A673 (cell line): ENCODE results near the gene CDYL2. TPM values are rescaled to one million over a fixed set of nuclear protein-coding genes. Genes with fewer than 3 reads are reported as not detected.
A peak's percentile ranks its signal among the peaks of the same experiment; 100 is the strongest.

Source experiments
- BruUV-seq: library from RNA; stranded (reverse); fragments of 400-500 nt; replicated peaks from 2 replicates; lab custom pipeline; 2021; lab: Mats Ljungman, UMichigan
- CTCF ChIA-PET: fragments of 300-600 bp; sonication (Branson Sonifier 250); formaldehyde crosslinking; loops from one replicate; lab custom pipeline; 2022; ENCODE audit warnings: antibody characterized with exemption; lab: Charles Lee
- POLR2A ChIA-PET: fragments of 300-600 bp; sonication (Branson Sonifier 250); formaldehyde crosslinking; loops from one replicate; lab custom pipeline; 2022; ENCODE audit warnings: antibody characterized with exemption; ENCODE audit not compliant: low non-redundant PET; lab: Charles Lee
- DNase-seq: peaks from one replicate; pipeline ENCODE4 v3.0.0-alpha.2; 2015; ENCODE audit warnings: low spot score
- H3K27ac ChIP-seq: fragments of 200-600 bp; sonication (generic); 2 replicates; pipeline ENCODE4 v1.5.1; 2016; ENCODE audit warnings: mixed run types, low read depth, mild to moderate bottlenecking, mixed read lengths, antibody characterized with exemption, low read length; ENCODE audit not compliant: poor library complexity, severe bottlenecking
- H3K27me3 ChIP-seq: fragments of 200-600 bp; sonication (generic); replicated peaks from 2 replicates; pipeline ENCODE4 v1.6.1; 2017; ENCODE audit warnings: mixed run types, low read depth, mild to moderate bottlenecking, mixed read lengths, antibody characterized with exemption, low read length; ENCODE audit not compliant: insufficient read depth, poor library complexity
- H3K36me3 ChIP-seq: fragments of 200-600 bp; sonication (generic); 2 replicates; pipeline ENCODE4 v1.6.1; 2016; ENCODE audit warnings: mixed run types, mild to moderate bottlenecking, mixed read lengths, antibody characterized with exemption, low read length; ENCODE audit not compliant: insufficient read depth, poor library complexity, severe bottlenecking
- H3K4me1 ChIP-seq: fragments of 200-600 bp; sonication (generic); 2 replicates; pipeline ENCODE4 v1.6.1; 2017; ENCODE audit warnings: mixed run types, mild to moderate bottlenecking, mixed read lengths, antibody characterized with exemption, low read length; ENCODE audit not compliant: insufficient read depth, poor library complexity, severe bottlenecking
- H3K4me3 ChIP-seq: fragments of 200-600 bp; sonication (generic); 2 replicates; pipeline ENCODE4 v1.5.1; 2016; ENCODE audit warnings: low read depth, mixed run types, mild to moderate bottlenecking, mixed read lengths, low read length; ENCODE audit not compliant: poor library complexity, severe bottlenecking
- H3K9me3 ChIP-seq: fragments of 200-600 bp; sonication (generic); 2 replicates; pipeline ENCODE4 v1.6.1; 2016; ENCODE audit warnings: mixed run types, low read depth, mild to moderate bottlenecking, mixed read lengths, antibody characterized with exemption, low read length; ENCODE audit not compliant: poor library complexity, severe bottlenecking
- CTCF ChIP-seq: fragments of 300-800, 200-600 bp; sonication (generic); conservative IDR thresholded peaks from 2 replicates; pipeline ENCODE4 v1.5.1; 2017; ENCODE audit warnings: low read depth, mild to moderate bottlenecking, antibody characterized with exemption, low read length, moderate library complexity, mixed read lengths
- EZH2 ChIP-seq: fragments of 200-600 bp; sonication (generic); IDR thresholded peaks from 2 replicates; pipeline ENCODE4 v1.6.1; 2017; ENCODE audit warnings: borderline replicate concordance, low read depth, mild to moderate bottlenecking, mixed read lengths, antibody characterized with exemption, low read length; ENCODE audit not compliant: poor library complexity, severe bottlenecking
- intact Hi-C: fragments of 100-400 bp; cut with micrococcal nuclease; formaldehyde crosslinking; loops from one replicate; pipeline ENCODE4 v1.10.0; 2022; ENCODE audit not compliant: unreplicated experiment
- total RNA-seq: library from RNA; stranded (reverse); gene quantifications from 2 replicates; pipeline ENCODE4 v1.2.3, GENCODE V29; 2021

Gene CDYL2
- total RNA-seq, 1 experiment from 2014 or later = 0.64 TPM

DNA sequence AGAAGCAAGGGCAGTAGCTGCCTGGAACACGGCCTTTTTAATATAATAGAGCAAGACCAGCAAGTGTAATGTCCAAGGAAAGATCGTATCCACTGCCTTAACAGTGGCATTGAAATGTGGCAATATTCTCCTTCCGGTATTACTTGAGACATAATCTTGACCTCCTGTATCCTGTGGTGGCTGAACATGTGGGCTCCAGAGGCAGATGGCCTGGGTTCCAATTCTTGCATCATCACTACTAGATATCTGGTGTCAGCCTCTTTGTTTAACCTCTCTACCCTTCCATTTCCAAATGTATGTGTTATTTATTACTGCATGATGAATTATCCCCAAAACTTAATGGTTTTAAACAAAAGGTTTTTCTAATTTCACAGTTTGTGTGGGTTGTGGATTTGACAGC lies 3.5 kb upstream of the CDYL2 start:
- Histone ChIP-seq H3K27me3 (peaks cover 29% of the 10 kb centered on the region), H3K4me3 (no peak overlapping the region), H3K27ac (no peak overlapping the region), H3K36me3 (no peaks in the 10 kb centered on the region), H3K4me1 (no peaks in the 10 kb centered on the region), H3K9me3 (no peaks in the 10 kb centered on the region)
- POLR2A ChIA-PET = no interaction called here
- CTCF ChIA-PET = no interaction called here
- no peak for DNase-seq
- no TSS peak for BruUV-seq
- TF ChIP-seq CTCF (no peak), EZH2 (no peak)
- intact Hi-C loops = no loop called here

- Histone ChIP-seq H3K9me3 (no peaks in the 10 kb centered on the region), H3K27ac (no peak overlapping the region), H3K4me3 (no peak overlapping the region), H3K4me1 (no peaks in the 10 kb centered on the region), H3K27me3 (peaks cover 38% of the 10 kb centered on the region), H3K36me3 (no peaks in the 10 kb centered on the region)
- BruUV-seq = no TSS peak
- ChIA-PET POLR2A (no interaction called here), CTCF (no interaction called here)
- TF ChIP-seq CTCF = no peak
- DNase-seq = peak; percentile 4
- intact Hi-C loops = no loop called here
These were observed 2.5 kb upstream of the CDYL2 start for GRCh38 chr16:80806927-80807340.

DNA sequence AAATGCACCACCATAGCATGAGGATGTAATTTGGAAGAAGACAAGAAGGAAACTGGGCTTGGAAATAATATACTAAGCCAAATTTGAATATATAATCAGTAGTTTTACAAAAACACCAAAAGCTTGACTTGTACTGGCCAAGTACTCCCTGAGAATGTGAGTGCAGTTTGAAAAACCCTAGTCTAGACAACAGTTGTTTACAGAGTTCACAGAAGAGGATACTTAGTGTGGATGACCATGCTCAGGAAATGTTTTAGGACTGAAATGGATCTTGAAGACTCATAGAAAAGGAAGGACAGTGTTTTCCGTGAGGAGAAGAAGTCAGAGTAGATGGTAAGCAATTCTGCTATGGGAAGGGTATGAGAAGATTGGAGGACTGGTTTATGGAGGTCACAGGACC lies 1.9 kb upstream of the CDYL2 start:
- intact Hi-C loops = no loop called here
- TF ChIP-seq EZH2 (no peak), CTCF (no peak)
- BruUV-seq = no TSS peak
- Histone ChIP-seq H3K4me1 (no peaks in the 10 kb centered on the region), H3K36me3 (no peaks in the 10 kb centered on the region), H3K27ac (no peak overlapping the region), H3K27me3 (peaks cover 45% of the 10 kb centered on the region), H3K9me3 (no peaks in the 10 kb centered on the region), H3K4me3 (no peak overlapping the region)
- CTCF ChIA-PET = no interaction called here
- POLR2A ChIA-PET = no interaction called here
- no peak for DNase-seq
